Keratinocyte (primary cell): Measurements from ENCODE around the gene FBXO31. TPM values are rescaled to one million over a fixed set of nuclear protein-coding genes. Genes with fewer than 3 reads are reported as not detected.

Source experiments
- DNase-seq: peaks from one replicate; pipeline ENCODE4 v3.0.0-alpha.2; 2011; ENCODE audit warnings: low read depth, missing footprints, low spot score
- FAIRE-seq: peaks from 2 replicates; lab custom pipeline; 2011; peaks lifted over from hg19 to GRCh38; lab: Jason Lieb, UNC
- H2AFZ ChIP-seq: 2 replicates; pipeline ENCODE4 v1.6.0; 2012; ENCODE audit warnings: low read length, control low read depth, inconsistent platforms; ENCODE audit not compliant: control insufficient read depth
- H3K27ac ChIP-seq: 2 replicates; pipeline ENCODE4 v1.5.1; 2011; ENCODE audit warnings: low read length; ENCODE audit not compliant: control insufficient read depth, insufficient read depth
- H3K27me3 ChIP-seq: 3 replicates; pipeline ENCODE4 v1.6.0; 2011; ENCODE audit warnings: low read length; ENCODE audit not compliant: control insufficient read depth, insufficient read depth; ENCODE audit errors: extremely low read depth
- H3K36me3 ChIP-seq, 2 experiments: 2 replicates in 1 of 2; 3 replicates in 1 of 2; pipeline ENCODE4 v1.5.1; 2011; ENCODE audit warnings: low read length in 2 of 2, mild to moderate bottlenecking in 1 of 2; ENCODE audit not compliant: control insufficient read depth in 2 of 2, insufficient read depth in 2 of 2; ENCODE audit errors: extremely low read depth in 1 of 2
- H3K4me1 ChIP-seq: 3 replicates; pipeline ENCODE4 v1.5.1; 2011; ENCODE audit warnings: low read length; ENCODE audit not compliant: control insufficient read depth, insufficient read depth; ENCODE audit errors: extremely low read depth
- H3K4me2 ChIP-seq: 3 replicates; pipeline ENCODE4 v1.6.0; 2011; ENCODE audit warnings: low read depth, low read length; ENCODE audit not compliant: control insufficient read depth, insufficient read depth; ENCODE audit errors: extremely low read depth
- H3K4me3 ChIP-seq, 3 experiments: fragments of 200-600 bp in 1 of 3; sonication (generic) in 1 of 3; 2 replicates in 2 of 3; 3 replicates in 1 of 3; pipeline ENCODE4 v1.5.1; 2011 to 2016; ENCODE audit warnings: low read length in 3 of 3, mild to moderate bottlenecking in 3 of 3, control low read depth in 2 of 3, inconsistent platforms in 1 of 3, low read depth in 1 of 3, mixed read lengths in 1 of 3, mixed run types in 1 of 3, moderate library complexity in 1 of 3; ENCODE audit not compliant: control insufficient read depth in 2 of 3, insufficient read depth in 2 of 3; ENCODE audit errors: extremely low read depth in 1 of 3
- H3K79me2 ChIP-seq: 2 replicates; pipeline ENCODE4 v1.6.0; 2012; ENCODE audit warnings: low read length; ENCODE audit not compliant: control insufficient read depth, insufficient read depth
- H3K9ac ChIP-seq: 3 replicates; pipeline ENCODE4 v1.6.0; 2011; ENCODE audit warnings: low read length; ENCODE audit not compliant: control insufficient read depth, insufficient read depth; ENCODE audit errors: extremely low read depth
- H3K9me1 ChIP-seq: 3 replicates; pipeline ENCODE4 v1.6.0; 2011; ENCODE audit warnings: low read length; ENCODE audit not compliant: control insufficient read depth, insufficient read depth; ENCODE audit errors: extremely low read depth
- H3K9me3 ChIP-seq: 2 replicates; pipeline ENCODE4 v1.5.1; 2012; ENCODE audit warnings: low read depth, low read length; ENCODE audit not compliant: control insufficient read depth
- H4K20me1 ChIP-seq: 3 replicates; pipeline ENCODE4 v1.6.0; 2011; ENCODE audit warnings: low read length; ENCODE audit not compliant: control insufficient read depth, insufficient read depth; ENCODE audit errors: extremely low read depth
- EZH2 ChIP-seq: IDR thresholded peaks from one replicate; pipeline ENCODE4 v1.6.1; 2012; ENCODE audit warnings: inconsistent platforms, mild to moderate bottlenecking, low read length, moderate library complexity
- dilution Hi-C: fragments of 300-500 bp; cut with MboI; formaldehyde crosslinking; loops from one replicate; pipeline ENCODE4 v1.7.0; 2020; ENCODE audit warnings: low sequenced_read_pairs; ENCODE audit not compliant: extremely low pct_ligation_motif_present
- polyA plus RNA-seq, 5 experiments: library from polyadenylated mRNA; depleted of rRNA in 3 of 5; stranded (reverse) in 3 of 5; stranded (forward) in 1 of 5; unstranded in 1 of 5; fragments of >200 nt; gene quantifications; 1 replicate in 1 of 5; 2 replicates in 3 of 5; 3 replicates in 1 of 5; pipeline versions ENCODE4 v1.2.1 to v1.2.3, GENCODE V29; 2011 to 2012; ENCODE audit warnings: missing spikeins in 2 of 5, low read depth in 1 of 5, low replicate concordance in 1 of 5
- TF ChIP-seq, protein P1 (sequence below), 3 experiments: IDR thresholded peaks in 1 of 3; conservative IDR thresholded peaks in 1 of 3; optimal IDR thresholded peaks in 1 of 3; 2 replicates in 2 of 3; 3 replicates in 1 of 3; pipeline versions ENCODE3 to v1.5.1; 2011; ENCODE audit warnings: low read length in 3 of 3, mild to moderate bottlenecking in 3 of 3, moderate library complexity in 2 of 3, control low read depth in 1 of 3, inconsistent platforms in 1 of 3; ENCODE audit not compliant: insufficient read depth in 2 of 3; ENCODE audit errors: extremely low read depth in 1 of 3

FBXO31 gene
- polyA plus RNA-seq, 1 donor (not counting 4 experiments of a cell fraction or from before 2014, with no cell fraction given), result 17.0 TPM

DNA sequence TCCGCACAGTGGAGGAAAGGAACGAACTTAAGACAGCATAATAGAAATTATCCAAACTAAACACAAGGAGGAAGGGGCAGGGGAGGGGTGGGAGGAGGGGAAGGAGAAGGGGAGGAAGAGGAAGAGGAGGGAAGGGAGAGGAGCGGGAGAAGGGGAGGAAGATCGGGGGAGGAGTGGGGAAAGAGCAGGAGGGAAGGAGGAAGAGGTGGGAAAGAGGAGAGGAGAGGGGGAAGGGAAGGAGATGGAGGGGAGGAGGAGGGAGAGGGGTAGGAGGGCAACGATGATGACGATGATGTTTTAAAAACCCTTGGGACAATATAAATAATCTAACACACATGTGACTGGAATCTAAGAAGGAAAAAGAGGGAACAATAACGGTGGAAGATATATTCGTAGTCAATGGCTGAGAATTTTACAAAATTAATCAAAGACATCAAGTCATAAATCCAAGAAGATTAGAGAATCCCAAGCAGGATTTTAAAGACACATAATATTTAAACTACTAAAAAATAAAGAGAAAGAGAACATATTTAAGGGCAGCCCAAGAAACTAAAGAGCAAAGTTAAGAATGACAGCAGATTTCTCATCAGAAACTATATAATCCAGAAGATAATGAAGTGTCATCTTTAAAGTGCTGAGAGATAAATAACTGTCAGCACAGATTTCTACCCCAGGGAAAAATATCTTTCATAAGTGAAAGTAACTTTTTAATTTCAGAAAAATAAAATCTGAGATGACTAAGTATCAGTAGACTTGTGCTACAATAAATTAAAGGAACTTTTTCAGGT, 96.5 kb downstream of the FBXO31 start:
- H3K27me3 ChIP-seq, result no peaks in the 10 kb centered on the region
- H3K9ac ChIP-seq, result no peak overlapping the region
- no peak overlapping the region for H3K4me2 ChIP-seq
- peaks cover 2% of the 10 kb centered on the region for H3K9me3 ChIP-seq
- TF ChIP-seq EZH2, result no peak
- TF ChIP-seq, protein P1, sequence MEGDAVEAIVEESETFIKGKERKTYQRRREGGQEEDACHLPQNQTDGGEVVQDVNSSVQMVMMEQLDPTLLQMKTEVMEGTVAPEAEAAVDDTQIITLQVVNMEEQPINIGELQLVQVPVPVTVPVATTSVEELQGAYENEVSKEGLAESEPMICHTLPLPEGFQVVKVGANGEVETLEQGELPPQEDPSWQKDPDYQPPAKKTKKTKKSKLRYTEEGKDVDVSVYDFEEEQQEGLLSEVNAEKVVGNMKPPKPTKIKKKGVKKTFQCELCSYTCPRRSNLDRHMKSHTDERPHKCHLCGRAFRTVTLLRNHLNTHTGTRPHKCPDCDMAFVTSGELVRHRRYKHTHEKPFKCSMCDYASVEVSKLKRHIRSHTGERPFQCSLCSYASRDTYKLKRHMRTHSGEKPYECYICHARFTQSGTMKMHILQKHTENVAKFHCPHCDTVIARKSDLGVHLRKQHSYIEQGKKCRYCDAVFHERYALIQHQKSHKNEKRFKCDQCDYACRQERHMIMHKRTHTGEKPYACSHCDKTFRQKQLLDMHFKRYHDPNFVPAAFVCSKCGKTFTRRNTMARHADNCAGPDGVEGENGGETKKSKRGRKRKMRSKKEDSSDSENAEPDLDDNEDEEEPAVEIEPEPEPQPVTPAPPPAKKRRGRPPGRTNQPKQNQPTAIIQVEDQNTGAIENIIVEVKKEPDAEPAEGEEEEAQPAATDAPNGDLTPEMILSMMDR (optimal IDR thresholded peaks at IDR 0.05 in 1 of 3, IDR thresholded peaks at IDR 0.05 in 1 of 3, conservative IDR thresholded peaks at IDR 0.05 in 1 of 3; ENCODE audit: extremely low read depth in 1 of 3, insufficient read depth in 2 of 3, low read length in 3 of 3), result no peak
- no peaks in the 10 kb centered on the region for H3K79me2 ChIP-seq
- H3K4me3 ChIP-seq, result no peak overlapping the region
- FAIRE-seq (no peak), DNase-seq (no peak)
- no peak overlapping the region for H2AFZ ChIP-seq
- dilution Hi-C loops, result no loop called here
- no peaks in the 10 kb centered on the region for H4K20me1 ChIP-seq
- no peaks in the 10 kb centered on the region for H3K9me1 ChIP-seq
- no peak overlapping the region for H3K27ac ChIP-seq
- no peaks in the 10 kb centered on the region for H3K36me3 ChIP-seq
- no peaks in the 10 kb centered on the region for H3K4me1 ChIP-seq

DNA sequence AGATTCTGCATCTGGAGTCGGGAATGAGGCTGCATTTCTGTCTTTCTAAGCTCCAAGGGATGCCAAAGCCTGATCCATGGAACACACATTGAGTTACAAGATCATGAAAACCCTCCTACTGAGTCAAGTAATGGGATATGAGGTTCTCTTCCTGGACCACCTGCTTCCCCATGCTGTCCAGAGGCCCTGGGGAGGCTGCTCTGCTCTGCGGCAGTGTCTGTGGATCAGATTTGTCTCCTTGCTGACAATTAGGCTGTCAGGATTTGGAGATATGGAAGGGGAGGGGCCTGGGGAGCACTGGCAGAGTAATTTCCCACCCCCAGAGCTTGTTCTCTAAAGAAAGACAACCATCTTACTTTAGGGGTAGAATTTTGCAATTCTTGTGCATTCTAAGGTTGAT, 99.4 kb downstream of the FBXO31 start:
- dilution Hi-C loops, result no loop called here
- no peak overlapping the region for H3K9ac ChIP-seq
- H3K27ac ChIP-seq, result no peak overlapping the region
- H3K9me1 ChIP-seq, result no peaks in the 10 kb centered on the region
- H2AFZ ChIP-seq, result no peak overlapping the region
- peaks cover 2% of the 10 kb centered on the region for H3K9me3 ChIP-seq
- TF ChIP-seq EZH2, result no peak
- TF ChIP-seq, protein P1 (optimal IDR thresholded peaks at IDR 0.05 in 1 of 3, IDR thresholded peaks at IDR 0.05 in 1 of 3, conservative IDR thresholded peaks at IDR 0.05 in 1 of 3; ENCODE audit: extremely low read depth in 1 of 3, insufficient read depth in 2 of 3, low read length in 3 of 3), result no peak
- FAIRE-seq, result no peak
- no peak overlapping the region for H3K4me2 ChIP-seq
- no peaks in the 10 kb centered on the region for H4K20me1 ChIP-seq
- H3K36me3 ChIP-seq, result no peaks in the 10 kb centered on the region
- DNase-seq, result no peak
- H3K4me3 ChIP-seq, result no peak overlapping the region
- H3K27me3 ChIP-seq, result no peaks in the 10 kb centered on the region
- no peaks in the 10 kb centered on the region for H3K79me2 ChIP-seq
- H3K4me1 ChIP-seq, result no peaks in the 10 kb centered on the region
